HG03139 (cell line): ENCODE measurements around the gene TM9SF4.

Experiments used
- ATAC-seq: cut with Tn5 transposase; IDR thresholded peaks from one replicate; pipeline ENCODE4 v1.9.1; 2021; ENCODE audit not compliant: unreplicated experiment

TM9SF4 gene

DNA sequence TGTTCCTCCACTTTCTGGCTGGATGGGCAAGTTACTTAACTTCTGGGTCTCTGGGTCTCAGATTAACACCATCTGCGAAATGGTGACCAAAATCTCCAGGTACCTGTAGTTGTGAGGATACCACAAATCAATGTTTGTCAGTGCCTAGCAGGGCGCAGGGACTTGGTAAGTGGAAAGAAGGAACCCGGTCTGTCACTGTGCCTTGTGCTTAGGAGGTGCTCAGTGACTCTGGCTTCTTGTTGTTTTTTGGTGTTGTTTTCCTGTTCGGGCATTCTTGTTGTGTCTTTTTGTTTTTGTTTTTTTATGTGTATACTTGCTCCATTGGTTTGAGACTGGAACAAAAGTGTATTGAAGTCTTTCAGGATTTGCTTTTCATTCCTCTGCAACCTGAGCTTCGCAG, 17.8 kb downstream of the TM9SF4 start:
- ATAC-seq: no peak

DNA sequence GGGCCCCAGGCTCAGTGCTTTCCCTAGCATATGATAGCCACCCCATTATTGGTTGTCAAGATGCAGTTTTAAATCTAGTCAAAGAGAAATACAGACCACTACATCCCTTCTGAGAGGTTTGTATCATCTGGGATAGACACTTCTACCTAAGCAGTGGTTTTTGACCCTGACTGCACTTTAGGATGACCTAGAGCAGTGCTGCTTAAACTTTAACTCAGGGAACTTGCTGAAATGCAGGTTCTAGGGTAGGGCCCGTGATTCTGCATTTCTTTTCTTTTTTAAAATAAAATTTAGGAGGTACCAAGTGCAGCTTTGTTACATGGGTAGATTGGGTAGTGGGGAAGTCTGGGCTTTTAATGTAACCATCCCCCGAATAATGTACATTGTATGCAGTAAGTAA, 18.7 kb downstream of the TM9SF4 start:
- no peak for ATAC-seq

DNA sequence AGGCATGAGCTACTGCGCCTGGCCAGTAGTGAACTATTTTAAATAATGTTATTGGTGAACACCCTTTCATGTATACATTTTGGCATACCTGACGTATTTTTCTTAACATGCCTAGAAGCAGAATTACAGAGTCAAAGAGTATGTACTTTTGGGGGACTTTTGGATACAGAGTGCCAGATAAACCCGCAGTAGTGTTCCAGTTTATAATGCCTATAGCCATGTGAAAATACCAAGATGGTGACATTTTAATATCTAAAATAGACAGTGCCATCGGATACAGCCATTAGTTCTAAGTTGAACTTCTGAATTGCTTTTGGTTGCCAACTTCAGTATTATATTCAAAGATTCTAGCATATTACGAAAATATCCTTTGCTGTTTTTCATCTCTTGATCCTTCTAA, 20.3 kb downstream of the TM9SF4 start:
- ATAC-seq: no peak

DNA sequence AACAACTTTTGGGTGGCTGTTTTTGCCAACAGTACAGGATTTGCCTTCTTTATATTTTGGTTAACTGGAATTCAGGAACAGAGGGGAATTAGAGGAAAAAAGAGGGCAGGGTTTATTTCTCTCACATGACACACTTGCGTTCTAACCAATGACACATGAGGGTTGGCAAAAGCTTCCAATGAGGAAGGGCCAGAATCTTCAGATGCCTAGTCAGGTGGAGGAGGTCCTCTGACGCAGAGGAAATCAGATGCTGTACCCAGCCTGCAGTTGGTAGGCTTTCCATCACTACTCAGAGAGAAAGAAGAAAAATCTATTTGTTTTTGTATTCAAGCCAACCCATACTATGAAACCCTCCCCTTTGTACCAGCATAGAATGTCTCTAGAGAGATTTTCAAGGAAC, 20.8 kb downstream of the TM9SF4 start:
- ATAC-seq: no peak

DNA sequence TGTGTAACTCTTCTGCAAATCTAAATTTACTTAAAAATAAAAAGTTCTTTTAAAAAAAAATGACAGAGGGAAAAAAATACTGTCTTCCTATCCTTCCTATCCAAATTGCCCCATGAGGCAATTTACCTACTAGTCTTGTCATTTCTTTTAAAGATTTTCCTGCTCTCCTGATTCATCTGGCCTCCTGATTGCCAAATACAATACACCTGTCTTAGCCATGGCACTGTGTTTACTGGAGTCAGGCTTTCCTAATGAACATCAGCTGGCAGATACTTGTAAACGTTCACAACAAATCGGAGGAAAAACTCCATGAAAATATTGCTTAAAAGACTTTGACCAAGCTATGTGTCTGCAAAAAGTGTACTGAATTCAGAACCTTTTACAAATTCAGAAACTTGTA, 21.5 kb downstream of the TM9SF4 start:
- no peak for ATAC-seq

DNA sequence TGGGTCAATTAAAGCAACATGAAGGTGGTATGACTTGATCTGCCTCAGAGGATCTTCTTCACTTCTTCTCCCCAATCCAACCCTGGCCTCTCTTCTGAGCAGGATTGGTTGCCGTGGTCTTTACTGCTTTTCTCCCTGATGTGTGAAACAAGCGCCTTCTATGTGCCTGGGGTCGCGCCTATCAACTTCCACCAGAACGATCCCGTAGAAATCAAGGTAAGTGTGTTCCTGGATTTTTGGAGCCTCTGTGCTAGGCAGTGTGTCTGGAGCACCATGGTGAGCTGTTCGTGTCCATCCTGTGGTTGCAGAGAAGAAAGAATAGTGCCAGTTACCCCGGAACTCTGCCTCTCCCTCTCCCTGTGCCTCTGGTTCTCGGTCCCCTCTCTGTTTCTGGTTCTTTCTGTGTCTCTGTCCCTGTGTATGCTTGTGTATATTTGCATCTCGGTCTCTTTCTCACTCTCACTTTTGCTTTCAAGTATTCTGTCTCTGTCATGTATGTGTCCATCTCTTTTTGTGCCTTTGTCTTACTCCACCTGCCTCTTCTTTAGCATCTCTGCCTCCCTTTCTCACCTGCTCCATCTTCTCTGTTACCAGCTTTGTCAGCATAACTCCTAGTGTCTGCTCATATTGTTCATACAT, 23.5 kb downstream of the TM9SF4 start:
- peak; percentile 52 for ATAC-seq

DNA sequence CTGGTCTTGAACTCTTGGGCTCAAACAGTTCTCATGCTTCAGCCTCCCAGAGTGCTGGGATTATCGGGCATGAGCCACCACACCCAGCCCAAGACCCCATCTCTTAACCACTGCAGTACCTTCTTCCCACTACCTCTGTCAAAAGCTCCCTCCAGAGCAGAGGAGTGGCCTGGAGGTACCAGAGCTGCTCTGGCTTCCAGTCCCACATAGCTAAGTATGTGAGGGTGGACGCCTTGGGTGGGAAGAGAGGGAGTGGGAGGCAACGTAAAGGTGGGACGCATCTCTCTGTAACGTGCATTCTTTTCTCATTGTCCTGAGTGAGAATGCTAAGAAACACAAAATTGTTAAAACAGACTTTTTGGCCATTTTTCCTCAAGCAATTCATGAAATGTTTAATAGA, 24.5 kb downstream of the TM9SF4 start:
- ATAC-seq: no peak

DNA sequence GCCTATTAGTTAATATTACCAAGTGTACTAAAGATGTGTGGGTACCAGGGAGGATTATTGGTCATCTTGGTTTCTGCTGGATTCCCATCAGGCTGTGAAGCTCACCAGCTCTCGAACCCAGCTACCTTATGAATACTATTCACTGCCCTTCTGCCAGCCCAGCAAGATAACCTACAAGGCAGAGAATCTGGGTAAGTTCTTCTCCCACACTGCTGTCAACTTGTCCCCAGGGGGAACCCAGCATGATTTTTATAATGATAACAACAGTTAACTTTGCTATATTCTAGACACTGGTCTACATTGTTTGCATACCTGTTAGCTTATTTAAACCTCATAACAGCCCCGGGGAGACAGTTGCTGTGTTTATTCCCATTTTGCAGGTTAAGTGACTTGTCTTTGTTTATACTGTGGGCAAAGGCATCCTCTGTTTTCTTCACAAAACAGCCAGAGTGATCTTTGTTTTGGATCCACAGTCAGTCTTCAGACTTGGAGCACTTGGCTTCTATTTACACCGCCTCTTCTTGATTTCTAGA, 26.5 kb downstream of the TM9SF4 start:
- ATAC-seq: no peak

DNA sequence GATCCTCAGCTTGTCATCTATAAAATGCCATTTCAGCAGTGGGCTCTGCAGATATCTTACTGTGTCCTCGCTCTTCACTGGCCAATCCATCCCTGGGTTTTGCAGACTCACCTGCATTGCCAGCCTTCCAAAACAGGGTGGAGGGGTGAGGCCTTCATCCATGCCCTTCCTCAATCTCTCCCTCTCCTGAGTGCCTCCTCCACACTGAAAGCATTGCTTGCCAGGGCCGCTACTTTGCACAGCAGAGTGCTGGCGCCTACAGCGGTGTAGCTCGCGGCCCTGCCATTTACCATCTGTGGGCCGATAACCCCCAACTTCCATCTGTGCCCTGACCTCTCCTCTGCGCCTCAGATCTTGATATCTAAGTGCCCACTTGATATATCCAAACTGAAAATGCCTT, 29.4 kb downstream of the TM9SF4 start:
- ATAC-seq: no peak

DNA sequence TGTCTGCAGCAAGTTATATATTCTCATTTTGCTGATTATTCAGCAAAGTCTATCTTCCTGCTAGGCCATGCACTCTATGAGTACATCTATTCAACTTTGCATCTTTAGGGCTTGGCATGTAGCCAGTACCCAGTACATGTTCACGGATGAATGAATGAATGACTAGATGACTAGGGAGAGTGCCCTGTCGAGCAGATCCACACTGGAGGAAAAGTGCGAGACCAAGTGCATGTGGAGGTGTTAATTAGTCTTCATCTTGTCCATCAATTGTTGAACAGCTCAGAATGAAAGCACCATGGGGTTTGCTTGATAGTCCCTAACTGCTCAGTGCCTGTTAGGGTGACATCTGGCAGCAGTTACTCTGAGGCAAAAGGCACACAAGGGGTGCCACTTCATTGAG, 30.4 kb downstream of the TM9SF4 start:
- ATAC-seq: no peak

DNA sequence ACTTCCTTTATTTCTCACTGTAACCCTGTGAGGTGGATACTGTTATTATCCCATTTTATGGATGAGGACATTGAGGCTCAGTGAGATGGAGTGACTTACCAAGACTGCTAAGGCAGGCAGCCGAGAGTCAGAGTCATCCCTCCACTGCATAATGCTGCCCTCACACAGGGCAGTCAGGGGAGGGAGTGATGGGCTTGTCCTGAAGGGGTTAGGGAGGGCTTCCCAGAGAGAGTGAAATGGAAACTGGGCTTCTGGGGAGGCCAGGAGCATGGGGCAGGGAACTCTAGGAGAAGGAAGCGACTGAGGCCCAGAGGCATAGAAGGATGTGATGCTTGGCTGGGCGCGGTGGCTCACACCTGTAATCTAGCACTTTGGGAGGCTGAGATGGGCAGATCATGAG, 31.1 kb downstream of the TM9SF4 start:
- ATAC-seq: no peak

DNA sequence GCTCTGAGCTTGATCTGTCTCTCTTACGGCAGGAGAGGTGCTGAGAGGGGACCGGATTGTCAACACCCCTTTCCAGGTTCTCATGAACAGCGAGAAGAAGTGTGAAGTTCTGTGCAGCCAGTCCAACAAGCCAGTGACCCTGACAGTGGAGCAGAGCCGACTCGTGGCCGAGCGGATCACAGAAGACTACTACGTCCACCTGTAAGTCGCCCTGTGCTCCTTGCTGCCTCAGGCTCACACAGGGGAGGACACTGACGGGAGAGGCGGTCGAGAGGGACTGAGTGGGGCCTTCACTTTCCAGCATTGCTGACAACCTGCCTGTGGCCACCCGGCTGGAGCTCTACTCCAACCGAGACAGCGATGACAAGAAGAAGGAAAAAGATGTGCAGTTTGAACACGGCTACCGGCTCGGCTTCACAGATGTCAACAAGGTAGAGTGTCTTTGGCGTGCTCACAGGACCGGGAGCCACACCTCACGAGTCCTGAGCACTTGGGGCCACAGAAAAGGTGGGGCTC, 32.0 kb downstream of the TM9SF4 start:
- ATAC-seq: no peak

DNA sequence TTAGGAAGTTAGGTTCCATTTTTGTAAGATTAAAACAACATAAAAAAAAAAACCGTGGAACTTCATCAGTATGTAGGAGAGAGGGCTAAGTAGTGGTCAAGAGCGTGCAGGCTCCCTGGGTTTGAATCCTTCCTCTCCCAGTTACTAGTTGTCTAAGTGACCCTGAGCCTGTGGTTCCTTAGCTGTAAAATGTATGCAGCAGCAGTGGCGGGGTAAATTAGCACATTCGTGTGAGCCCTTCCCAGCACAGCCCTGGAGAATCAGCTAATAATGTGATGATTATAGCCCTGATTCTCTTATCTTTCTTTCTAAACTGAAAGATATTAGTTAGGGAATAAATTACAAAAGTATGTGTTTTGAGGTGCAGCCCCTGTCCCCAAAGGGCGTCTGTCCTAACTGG, 32.6 kb downstream of the TM9SF4 start:
- no peak for ATAC-seq

DNA sequence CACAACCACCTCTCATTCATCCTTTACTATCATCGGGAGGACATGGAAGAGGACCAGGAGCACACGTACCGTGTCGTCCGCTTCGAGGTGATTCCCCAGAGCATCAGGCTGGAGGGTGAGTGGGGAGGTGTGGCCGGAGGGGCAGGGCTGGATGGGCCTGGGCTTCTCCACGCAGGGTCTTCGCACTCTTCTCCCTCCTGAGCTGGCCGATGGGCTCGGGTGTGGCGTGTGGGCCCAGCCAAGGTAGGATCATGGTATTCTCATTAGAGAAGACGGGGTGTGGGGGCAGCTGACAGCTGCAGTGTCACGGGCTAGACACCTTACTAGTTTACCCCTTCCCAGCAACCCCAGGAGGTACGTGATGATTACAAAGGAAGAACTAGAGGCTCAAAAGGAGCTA, 33.5 kb downstream of the TM9SF4 start:
- ATAC-seq: no peak

DNA sequence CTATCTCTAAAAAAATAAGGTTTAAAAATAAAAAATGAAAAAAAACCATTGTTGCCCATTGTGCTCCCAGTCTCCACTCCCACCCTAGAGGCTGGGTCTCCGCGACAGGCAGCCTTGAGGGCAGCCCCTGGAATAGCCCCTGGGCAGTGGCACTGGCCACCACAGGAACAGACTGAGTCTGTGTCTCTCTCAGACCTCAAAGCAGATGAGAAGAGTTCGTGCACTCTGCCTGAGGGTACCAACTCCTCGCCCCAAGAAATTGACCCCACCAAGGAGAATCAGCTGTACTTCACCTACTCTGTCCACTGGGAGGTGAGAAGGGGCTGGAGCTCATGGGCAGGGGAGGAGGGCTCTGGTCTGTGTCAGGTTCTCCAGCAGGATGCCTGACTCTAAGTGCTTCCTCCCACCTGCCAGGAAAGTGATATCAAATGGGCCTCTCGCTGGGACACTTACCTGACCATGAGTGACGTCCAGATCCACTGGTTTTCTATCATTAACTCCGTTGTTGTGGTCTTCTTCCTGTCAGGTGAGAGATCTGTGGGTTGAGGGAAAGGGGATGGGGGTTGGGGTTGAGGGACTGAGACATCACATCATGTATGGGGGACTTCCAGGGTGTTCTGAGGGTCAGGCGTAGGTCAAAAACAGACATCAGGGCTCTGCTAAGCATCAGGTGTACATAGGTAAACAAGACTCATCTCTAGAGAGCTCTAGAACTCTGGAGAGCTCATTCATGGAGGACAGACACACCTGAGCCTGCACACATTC, 35.6 kb downstream of the TM9SF4 start:
- ATAC-seq: no peak

DNA sequence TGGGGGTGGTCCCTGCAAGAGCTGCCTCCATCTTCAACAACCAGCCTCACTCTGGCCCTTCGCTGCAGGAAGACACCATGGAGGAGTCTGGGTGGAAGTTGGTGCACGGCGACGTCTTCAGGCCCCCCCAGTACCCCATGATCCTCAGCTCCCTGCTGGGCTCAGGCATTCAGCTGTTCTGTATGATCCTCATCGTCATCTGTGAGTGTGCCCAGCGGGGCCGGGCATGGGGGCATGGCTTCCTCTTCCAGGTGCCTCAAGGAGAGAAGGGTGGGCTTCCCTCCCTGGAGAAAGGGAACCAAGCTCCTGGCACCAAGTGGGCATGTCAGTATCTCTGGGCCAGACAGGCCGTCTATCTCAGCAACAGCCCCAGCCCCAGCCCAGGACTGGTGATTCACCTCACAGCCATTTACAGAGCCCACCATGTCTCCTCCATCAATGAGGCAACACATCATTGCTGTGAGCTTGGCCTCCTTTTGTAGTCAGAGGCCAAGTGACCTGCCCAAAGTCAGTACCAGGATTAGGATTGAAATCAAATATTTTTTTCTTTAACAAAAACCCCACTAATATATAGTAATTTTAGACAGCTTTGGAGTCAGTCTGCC, 40.2 kb downstream of the TM9SF4 start:
- no peak for ATAC-seq

DNA sequence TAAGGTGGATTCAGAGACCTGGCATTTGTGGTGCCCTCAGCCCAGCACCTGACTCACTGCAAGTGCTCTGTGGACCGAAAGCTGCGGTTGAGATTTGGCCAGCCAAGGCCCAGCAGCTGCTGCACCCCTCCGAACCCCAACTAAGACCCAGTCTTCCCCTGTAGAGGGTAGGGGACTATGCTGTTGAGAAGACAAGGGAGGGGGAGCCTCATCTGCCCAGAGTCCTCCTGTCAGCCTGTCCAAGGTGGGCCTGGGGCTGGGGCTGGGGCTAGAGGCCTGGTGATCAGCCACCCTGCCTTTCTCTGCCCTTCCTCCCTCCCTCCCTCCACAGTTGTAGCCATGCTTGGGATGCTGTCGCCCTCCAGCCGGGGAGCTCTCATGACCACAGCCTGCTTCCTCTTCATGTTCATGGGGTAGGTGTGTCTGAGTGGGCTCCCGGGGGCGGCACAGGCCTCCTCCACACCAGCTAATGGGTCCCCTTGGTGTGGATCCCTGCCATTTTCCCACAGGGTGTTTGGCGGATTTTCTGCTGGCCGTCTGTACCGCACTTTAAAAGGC, 40.9 kb downstream of the TM9SF4 start:
- ATAC-seq: no peak

DNA sequence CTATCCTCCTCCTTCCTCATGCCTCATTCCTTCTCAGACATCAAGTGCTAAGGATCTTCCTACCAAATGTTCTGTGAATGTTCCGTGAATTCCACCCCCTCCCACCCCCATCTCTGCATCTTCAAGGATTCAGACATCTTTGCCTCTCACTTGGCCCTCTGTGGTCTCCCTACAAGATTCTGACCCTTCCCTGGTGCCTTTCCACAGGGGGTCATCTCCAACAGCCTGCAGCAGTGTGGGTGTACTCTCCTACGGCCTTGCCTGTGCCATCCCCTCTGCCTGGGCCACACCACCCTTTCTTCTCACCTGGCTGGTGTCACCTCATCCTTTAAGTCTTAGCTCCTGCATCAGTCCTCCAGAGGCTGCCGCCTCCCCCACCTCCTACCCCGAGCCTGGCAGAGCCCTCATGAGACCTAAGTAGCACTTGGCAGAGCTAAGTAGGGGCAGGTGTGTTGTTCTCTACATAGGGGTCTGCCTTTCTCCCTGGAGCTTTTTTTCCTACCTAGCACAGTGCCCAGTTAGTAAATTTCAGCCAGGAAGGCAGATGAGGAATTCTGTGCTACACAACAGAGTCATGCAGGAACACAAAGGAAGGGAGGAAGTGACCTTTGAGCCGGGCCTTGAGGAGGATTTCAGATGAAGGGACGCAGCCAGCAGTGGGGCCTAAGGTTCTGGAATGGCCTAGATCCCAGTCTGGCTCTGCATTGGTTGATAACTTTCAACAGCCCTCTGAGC, 43.1 kb downstream of the TM9SF4 start:
- ATAC-seq: no peak

DNA sequence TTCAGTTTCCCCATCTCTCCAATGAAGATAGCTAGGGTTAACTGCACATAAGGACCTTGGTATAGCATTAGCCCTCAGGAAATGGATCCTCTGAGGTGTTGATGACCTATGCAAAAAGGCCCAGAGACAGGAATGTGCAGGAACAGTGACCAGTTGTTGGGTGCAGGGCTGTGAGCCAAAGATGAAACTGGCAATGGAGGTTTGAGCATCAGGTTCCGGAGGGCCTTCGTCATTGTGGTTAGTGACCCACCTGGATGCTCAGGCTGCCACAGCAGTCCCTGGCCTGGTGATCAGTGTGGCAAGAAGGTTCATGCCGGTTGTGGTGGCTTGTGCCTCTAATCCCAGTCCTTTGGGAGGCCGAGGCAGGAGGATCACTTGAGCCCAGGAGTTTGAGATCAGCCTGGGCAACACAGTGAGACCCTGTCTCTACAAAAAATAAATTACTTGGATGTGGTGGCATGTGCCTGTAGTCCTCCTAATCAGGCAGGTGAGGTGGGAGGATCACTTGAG, 43.7 kb downstream of the TM9SF4 start:
- no peak for ATAC-seq

DNA sequence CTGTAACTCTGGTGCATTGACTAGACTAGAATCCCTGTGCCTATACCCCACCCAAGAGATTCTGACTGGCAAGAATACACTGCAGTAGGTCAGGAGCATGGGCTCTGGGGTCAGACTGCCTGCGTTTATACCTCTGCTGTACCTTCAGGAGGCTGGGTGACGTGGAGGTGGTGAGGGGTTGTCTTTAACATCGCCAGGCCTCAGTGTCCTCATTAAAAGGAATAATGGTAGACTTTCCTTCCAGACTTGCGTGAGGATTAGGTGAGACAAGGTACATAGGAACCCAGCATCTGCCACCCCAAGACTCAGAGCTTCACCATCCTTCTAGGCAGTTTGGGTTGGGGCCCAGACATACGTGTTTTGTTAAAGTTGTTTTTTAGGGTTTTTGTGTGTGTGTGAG, 44.3 kb downstream of the TM9SF4 start:
- no peak for ATAC-seq
